Spleen (tissue), 11 donors: ENCODE measurements around the gene C2orf72. TPM values are rescaled to one million over a fixed set of nuclear protein-coding genes. Genes with fewer than 3 reads are reported as not detected.

Source experiments
- DNase-seq: peaks from one replicate; pipeline ENCODE4 v3.0.0-alpha.2; 2020
- H3K27ac ChIP-seq, 8 donors: fragments of 200-600 bp; sonication (generic) in 7 of 8; 1 replicate in 4 of 8; 2 replicates in 4 of 8; pipeline versions ENCODE4 v1.5.0 to v1.8.0; 2016 to 2021; ENCODE audit warnings: inconsistent platforms in 4 of 8, mild to moderate bottlenecking in 4 of 8, moderate library complexity in 1 of 8
- H3K27me3 ChIP-seq, 7 donors: fragments of 200-600 bp; sonication (generic) in 6 of 7; replicated peaks in 1 of 7; 1 replicate in 4 of 7; 2 replicates in 3 of 7; pipeline versions ENCODE4 v1.5.0 to v1.8.0; 2016 to 2021; ENCODE audit warnings: inconsistent platforms in 3 of 7, mild to moderate bottlenecking in 1 of 7
- H3K36me3 ChIP-seq, 6 donors: fragments of 200-600 bp; sonication (generic) in 5 of 6; 1 replicate in 4 of 6; 2 replicates in 2 of 6; pipeline versions ENCODE4 v1.5.0 to v1.8.0; 2016 to 2021; ENCODE audit warnings: inconsistent platforms in 2 of 6
- H3K4me1 ChIP-seq, 6 donors: fragments of 200-600 bp; sonication (generic) in 5 of 6; 1 replicate in 3 of 6; 2 replicates in 3 of 6; pipeline versions ENCODE4 v1.5.0 to v1.8.0; 2016 to 2021; ENCODE audit warnings: inconsistent platforms in 3 of 6
- H3K4me3 ChIP-seq, 8 donors: fragments of 200-600 bp; sonication (generic) in 7 of 8; 1 replicate in 4 of 8; 2 replicates in 4 of 8; pipeline versions ENCODE4 v1.5.0 to v1.8.0; 2016 to 2021; ENCODE audit warnings: inconsistent platforms in 4 of 8, mild to moderate bottlenecking in 4 of 8, moderate library complexity in 2 of 8
- H3K9me3 ChIP-seq, 8 donors: fragments of 200-600 bp; sonication (generic) in 7 of 8; 1 replicate in 4 of 8; 2 replicates in 4 of 8; pipeline versions ENCODE4 v1.5.0 to v1.8.0; 2016 to 2021; ENCODE audit warnings: inconsistent platforms in 4 of 8
- POLR2A ChIP-seq, 3 donors: fragments of 450-650 bp; IDR thresholded peaks; one replicate each; pipeline ENCODE4 v1.5.1; 2017; ENCODE audit warnings: antibody characterized with exemption in 3 of 3, mild to moderate bottlenecking in 1 of 3
- POLR2AphosphoS5 ChIP-seq, 3 donors: sonication (generic); formaldehyde crosslinking; IDR thresholded peaks; one replicate each; pipeline ENCODE4 v1.5.1; 2017; ENCODE audit warnings: antibody characterized with exemption in 3 of 3
- WGBS, 5 donors: extraction: QIAGEN DNeasy Blood & Tissue Kit in 3 of 5; methylation state at CpG; one replicate each; pipeline versions ENCODE4 v1.1.5 to v1.1.7; 2013 to 2018; 5-methylcytosine and 5-hydroxymethylcytosine counted together
- intact Hi-C: fragments of 100-400 bp; cut with DNase I; formaldehyde crosslinking; loops from one replicate; pipeline ENCODE4 v1.15.0; 2023; ENCODE audit warnings: low total_unique reads
- polyA plus RNA-seq, 3 donors: library from polyadenylated mRNA; stranded (reverse); fragments of 200-250 nt; gene quantifications; one replicate each; pipeline ENCODE4 v1.2.1, GENCODE V29; 2013
- total RNA-seq, 7 donors: library from RNA; depleted of rRNA in 3 of 7; stranded (reverse); fragments of >200 nt in 3 of 7; fragmentation: NEBNext Ultra II Directional in 4 of 7; extraction: Animal tissue kit (Norgen Biotek cat#: 25700) in 4 of 7; gene quantifications; one replicate each; pipeline versions ENCODE4 v1.1.0 to v1.2.1, GENCODE V29; 2016 to 2021
- TF ChIP-seq, protein P1 (sequence below), 11 experiments: fragments of 200-600 bp in 7 of 11; fragments of 450-650 bp in 4 of 11; sonication (generic) in 4 of 11; IDR thresholded peaks in 8 of 11; conservative IDR thresholded peaks in 3 of 11; 1 replicate in 7 of 11; 2 replicates in 4 of 11; pipeline versions ENCODE4 v1.4.0 to v1.8.0; 2016 to 2021; ENCODE audit warnings: antibody characterized with exemption in 11 of 11, inconsistent platforms in 4 of 11, mild to moderate bottlenecking in 1 of 11
- donor health status: healthy with polysubstance abuse.
- donor health status: DM: no; HTN: no; CAD: no; lungs with moderate emphysema.
- donor health status: DM: no; HTN: no; CAD: no.
- donor health status: Bipolar disorder and iron deficiency.
- donor health status: healthy.
- donor health status: DM: no; HTN: no; CAD: no.
- donor health status: DM: yes; HTN: yes; CAD: no.

The C2orf72 gene
- total and polyA plus RNA-seq, 10 donors = not detected

DNA sequence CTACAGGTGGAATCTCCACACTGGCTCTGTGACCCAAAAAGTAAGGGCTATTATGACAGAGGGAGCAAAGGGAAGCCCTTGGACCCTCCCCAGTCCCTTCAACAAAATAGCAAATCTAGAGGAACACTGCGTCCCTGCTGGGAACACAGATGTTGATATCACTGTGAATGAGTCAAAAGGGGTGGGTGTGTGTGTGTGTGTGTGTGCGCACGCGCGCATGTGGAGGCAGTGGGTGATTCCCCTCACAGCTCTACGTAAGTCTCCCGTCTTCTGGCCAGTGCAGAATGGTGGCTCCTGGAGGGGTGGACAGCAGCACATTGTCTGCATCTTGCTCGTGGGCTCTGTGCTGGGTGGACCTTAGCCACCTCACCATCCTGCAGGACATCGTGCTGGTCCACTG is 7.8 kb upstream of the C2orf72 start:
- H3K4me1 ChIP-seq = peaks cover 0 to 6% (median 0%) of the 10 kb centered on the region in 6 donors
- H3K36me3 ChIP-seq = no peaks in the 10 kb centered on the region
- no peak overlapping the region for H3K4me3 ChIP-seq
- no peak for TF ChIP-seq POLR2A (IDR thresholded peaks at IDR 0.05)
- TF ChIP-seq, protein P1, sequence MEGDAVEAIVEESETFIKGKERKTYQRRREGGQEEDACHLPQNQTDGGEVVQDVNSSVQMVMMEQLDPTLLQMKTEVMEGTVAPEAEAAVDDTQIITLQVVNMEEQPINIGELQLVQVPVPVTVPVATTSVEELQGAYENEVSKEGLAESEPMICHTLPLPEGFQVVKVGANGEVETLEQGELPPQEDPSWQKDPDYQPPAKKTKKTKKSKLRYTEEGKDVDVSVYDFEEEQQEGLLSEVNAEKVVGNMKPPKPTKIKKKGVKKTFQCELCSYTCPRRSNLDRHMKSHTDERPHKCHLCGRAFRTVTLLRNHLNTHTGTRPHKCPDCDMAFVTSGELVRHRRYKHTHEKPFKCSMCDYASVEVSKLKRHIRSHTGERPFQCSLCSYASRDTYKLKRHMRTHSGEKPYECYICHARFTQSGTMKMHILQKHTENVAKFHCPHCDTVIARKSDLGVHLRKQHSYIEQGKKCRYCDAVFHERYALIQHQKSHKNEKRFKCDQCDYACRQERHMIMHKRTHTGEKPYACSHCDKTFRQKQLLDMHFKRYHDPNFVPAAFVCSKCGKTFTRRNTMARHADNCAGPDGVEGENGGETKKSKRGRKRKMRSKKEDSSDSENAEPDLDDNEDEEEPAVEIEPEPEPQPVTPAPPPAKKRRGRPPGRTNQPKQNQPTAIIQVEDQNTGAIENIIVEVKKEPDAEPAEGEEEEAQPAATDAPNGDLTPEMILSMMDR (IDR thresholded peaks at IDR 0.05 in 8 of 11, conservative IDR thresholded peaks at IDR 0.05 in 3 of 11) = no peak
- no peak for TF ChIP-seq POLR2AphosphoS5 (IDR thresholded peaks at IDR 0.05)
- intact Hi-C loops = no loop called here
- peaks cover 0 to 38% (median 0%) of the 10 kb centered on the region in 7 donors for H3K27me3 ChIP-seq
- no peak for DNase-seq
- WGBS, 5 donors = 76 to 92% (median 88%) methylated on average over 9 of the region's 9 CpGs
- H3K9me3 ChIP-seq = peaks cover 0 to 3% (median 0%) of the 10 kb centered on the region in 8 donors
- no peak overlapping the region for H3K27ac ChIP-seq

DNA sequence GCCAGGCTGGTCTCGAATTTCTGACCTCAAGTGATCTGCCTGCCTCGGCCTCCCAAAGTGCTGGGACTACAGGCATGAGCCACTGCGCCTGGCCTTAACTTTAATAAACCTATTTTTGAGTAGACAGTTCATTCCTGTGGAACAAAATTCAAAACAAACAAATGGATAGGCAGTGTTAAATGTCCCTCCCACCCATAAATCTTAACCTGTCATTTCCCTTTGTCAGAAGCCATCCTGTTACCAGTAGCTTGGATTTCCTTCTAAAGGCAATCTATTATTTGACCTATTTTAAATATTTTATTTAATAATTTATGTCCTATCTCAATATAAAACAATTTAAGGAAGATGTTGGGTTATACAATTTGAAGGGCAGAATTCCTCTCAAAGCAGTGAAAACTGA is 6.6 kb upstream of the C2orf72 start:
- intact Hi-C loops = no loop called here
- no peak overlapping the region for H3K4me3 ChIP-seq
- no peaks in the 10 kb centered on the region for H3K36me3 ChIP-seq
- TF ChIP-seq POLR2AphosphoS5 (IDR thresholded peaks at IDR 0.05) = no peak
- TF ChIP-seq, protein P1 (IDR thresholded peaks at IDR 0.05 in 8 of 11, conservative IDR thresholded peaks at IDR 0.05 in 3 of 11) = no peak
- TF ChIP-seq POLR2A (IDR thresholded peaks at IDR 0.05) = no peak
- H3K27me3 ChIP-seq = peaks cover 0 to 41% (median 8%) of the 10 kb centered on the region in 7 donors
- no peak for DNase-seq
- H3K4me1 ChIP-seq = peaks cover 0 to 6% (median 0%) of the 10 kb centered on the region in 6 donors
- no peak overlapping the region for H3K27ac ChIP-seq
- peaks cover 0 to 3% (median 0%) of the 10 kb centered on the region in 8 donors for H3K9me3 ChIP-seq
- 69 to 86% (median 78%) methylated on average over 3 of the region's 3 CpGs for WGBS, 5 donors

DNA sequence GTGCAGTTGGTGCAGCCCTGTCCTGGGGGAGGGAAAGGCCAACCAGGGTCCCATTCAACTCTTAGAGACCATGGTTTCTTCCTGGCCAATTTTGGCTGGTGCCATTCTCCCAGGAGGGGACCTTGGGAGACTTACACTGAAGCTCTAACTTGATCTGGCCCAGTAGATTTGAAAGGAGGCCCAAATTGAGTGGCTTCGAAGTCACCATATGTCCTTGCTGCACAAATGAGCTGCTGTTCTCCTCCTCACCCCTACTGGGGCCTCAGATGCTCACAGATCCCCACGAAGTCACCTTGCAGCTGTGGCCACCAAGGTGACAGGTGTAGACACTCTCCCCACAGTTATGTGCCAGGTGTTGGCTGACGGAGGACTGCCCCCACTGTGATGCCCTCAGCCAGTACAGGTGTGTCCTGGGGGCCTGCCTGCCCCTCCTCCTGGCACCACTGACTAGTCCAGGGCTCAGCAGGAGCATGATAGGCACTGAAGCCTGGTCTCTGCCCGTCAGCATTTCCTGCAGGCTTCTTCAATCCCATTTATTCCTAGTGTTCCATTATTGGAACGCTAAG is 4.7 kb upstream of the C2orf72 start:
- Histone ChIP-seq H3K9me3 (peaks cover 0 to 3% (median 0%) of the 10 kb centered on the region in 8 donors), H3K36me3 (no peaks in the 10 kb centered on the region), H3K4me1 (peaks cover 0 to 16% (median 5%) of the 10 kb centered on the region in 6 donors), H3K27ac (no peak overlapping the region), H3K27me3 (peaks cover 3 to 52% (median 24%) of the 10 kb centered on the region in 7 donors), H3K4me3 (no peak overlapping the region)
- TF ChIP-seq POLR2AphosphoS5 (IDR thresholded peaks at IDR 0.05) = no peak
- TF ChIP-seq, protein P1 (IDR thresholded peaks at IDR 0.05 in 8 of 11, conservative IDR thresholded peaks at IDR 0.05 in 3 of 11) = no peak
- no peak for TF ChIP-seq POLR2A (IDR thresholded peaks at IDR 0.05)
- intact Hi-C loops = no loop called here
- no peak for DNase-seq
- WGBS, 5 donors = 65 to 82% (median 72%) methylated on average over 5 of the region's 5 CpGs

DNA sequence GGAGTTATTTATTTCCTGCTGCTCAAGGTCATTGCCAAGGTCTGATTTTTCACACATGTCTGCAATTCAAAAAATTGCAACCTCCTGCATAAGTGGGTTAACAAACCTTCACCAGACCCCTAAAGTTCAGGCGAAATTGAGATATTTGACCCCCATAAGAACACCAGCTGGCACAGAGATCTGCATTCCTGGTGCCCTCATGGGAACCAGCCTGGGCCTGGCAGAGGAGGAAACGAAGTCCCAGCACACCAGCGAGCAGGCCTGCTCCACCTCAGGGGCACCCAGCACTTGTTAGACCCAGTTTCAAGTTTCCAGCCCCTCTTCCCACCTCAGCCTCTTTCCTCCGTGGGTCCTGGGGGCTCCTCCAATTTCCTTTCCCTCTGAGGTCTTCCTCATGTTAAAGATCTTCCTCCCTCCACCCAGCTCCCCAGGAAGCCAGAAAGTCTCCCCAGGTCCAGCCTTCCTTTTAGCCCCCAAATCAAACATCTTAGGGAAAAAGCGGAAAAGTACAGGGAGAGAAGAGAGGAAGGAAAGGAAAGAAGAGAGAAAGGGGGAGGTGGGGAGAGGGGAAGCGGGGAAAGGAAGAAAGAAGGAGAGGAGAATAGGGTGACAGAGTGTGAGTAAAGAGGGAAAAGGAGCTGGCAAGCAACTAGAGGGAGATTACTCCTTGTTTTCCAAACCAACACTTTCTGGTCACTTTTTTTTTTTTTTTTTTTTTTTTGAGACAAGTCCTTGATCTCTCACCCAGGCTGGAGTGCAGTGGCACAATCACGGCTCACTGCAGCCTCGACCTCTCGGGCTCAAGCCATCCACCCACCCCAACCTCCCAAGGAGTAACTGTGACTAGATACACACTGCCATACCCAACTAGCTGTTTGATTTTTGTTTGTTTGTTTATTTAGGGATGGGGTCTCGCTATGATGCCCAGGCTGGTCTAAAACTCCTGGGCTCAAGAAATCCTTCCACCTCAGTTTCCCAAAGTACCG is 3.9 kb upstream of the C2orf72 start:
- no peak overlapping the region for H3K4me3 ChIP-seq
- no peak overlapping the region for H3K27ac ChIP-seq
- TF ChIP-seq POLR2AphosphoS5 (IDR thresholded peaks at IDR 0.05) = no peak
- TF ChIP-seq, protein P1 (IDR thresholded peaks at IDR 0.05 in 8 of 11, conservative IDR thresholded peaks at IDR 0.05 in 3 of 11) = no peak
- TF ChIP-seq POLR2A (IDR thresholded peaks at IDR 0.05) = no peak
- H3K27me3 ChIP-seq = peaks cover 3 to 59% (median 30%) of the 10 kb centered on the region in 7 donors
- intact Hi-C loops = no loop called here
- no peak for DNase-seq
- WGBS, 5 donors = 68 to 78% (median 74%) methylated on average over 11 of the region's 11 CpGs
- H3K36me3 ChIP-seq = no peaks in the 10 kb centered on the region
- H3K4me1 ChIP-seq = peaks cover 0 to 21% (median 11%) of the 10 kb centered on the region in 6 donors
- peaks cover 0 to 3% (median 0%) of the 10 kb centered on the region in 8 donors for H3K9me3 ChIP-seq
